Measurements from ENCODE around the gene TBC1D21.

TBC1D21 gene

DNA sequence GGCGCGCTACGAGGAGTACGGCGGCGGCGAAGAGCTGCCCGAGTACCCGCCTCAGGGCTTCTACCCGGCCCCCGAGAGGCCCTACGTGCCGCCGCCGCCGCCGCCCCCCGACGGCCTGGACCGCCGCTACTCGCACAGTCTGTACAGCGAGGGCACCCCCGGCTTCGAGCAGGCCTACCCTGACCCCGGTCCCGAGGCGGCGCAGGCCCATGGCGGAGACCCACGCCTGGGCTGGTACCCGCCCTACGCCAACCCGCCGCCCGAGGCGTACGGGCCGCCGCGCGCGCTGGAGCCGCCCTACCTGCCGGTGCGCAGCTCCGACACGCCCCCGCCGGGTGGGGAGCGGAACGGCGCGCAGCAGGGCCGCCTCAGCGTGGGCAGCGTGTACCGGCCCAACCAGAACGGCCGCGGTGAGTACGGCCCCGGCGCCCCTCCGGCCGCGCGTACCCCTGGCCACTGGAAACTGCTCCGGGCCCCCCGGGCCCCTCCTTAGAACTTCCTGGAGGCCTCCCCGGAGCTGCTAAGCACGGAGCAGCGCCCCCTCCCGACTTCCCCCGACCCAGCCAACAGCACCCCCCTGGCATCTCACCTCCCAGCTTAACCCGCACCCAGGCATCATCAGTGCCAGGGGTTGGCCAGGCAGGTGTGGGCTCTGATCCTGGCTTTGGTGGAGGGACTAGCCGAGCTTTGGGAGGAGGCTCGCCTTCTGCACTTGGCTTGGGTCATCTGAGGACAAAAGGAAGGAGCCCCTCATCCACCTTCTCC, 54.3 kb downstream of the TBC1D21 start:
- DNase-seq (ENCODE audit: insufficient read length) (peak; percentile 63), FAIRE-seq (no peak)
- TF ChIP-seq POLR2A (IDR thresholded peaks at IDR 0.05; ENCODE audit: low read depth, low read length) (no peak), POLR2AphosphoS5 (IDR thresholded peaks at IDR 0.05; ENCODE audit: low read depth, low read length) (no peak), TAF1 (IDR thresholded peaks at IDR 0.05; ENCODE audit: borderline replicate concordance, low read depth, low read length) (no peak)

DNA sequence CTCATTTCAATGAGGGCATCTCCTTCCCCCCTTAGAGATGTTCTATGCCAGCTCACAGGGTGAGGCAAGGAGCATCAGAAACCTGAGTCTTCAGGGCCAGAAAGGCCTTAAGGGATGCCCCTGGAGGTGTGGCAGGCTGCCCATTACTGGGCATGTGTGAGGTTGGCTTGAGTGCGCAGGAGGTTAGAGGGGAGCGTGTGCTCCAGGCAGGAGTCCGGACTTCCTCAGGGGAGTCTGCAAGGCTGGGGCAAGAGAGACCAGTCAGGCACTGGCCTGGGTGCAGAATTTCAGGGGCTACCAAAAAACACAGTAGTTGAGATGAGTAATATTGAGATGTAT, 54.8 kb downstream of the TBC1D21 start:
- TF ChIP-seq TAF1 (IDR thresholded peaks at IDR 0.05; ENCODE audit: borderline replicate concordance, low read depth, low read length) (no peak), POLR2A (IDR thresholded peaks at IDR 0.05; ENCODE audit: low read depth, low read length) (no peak), POLR2AphosphoS5 (IDR thresholded peaks at IDR 0.05; ENCODE audit: low read depth, low read length) (no peak)
- FAIRE-seq (no peak), DNase-seq (ENCODE audit: insufficient read length) (no peak)

- TF ChIP-seq POLR2AphosphoS5 (IDR thresholded peaks at IDR 0.05; ENCODE audit: low read depth, low read length) (no peak), TAF1 (IDR thresholded peaks at IDR 0.05; ENCODE audit: borderline replicate concordance, low read depth, low read length) (no peak), POLR2A (IDR thresholded peaks at IDR 0.05; ENCODE audit: low read depth, low read length) (no peak)
- DNase-seq (ENCODE audit: insufficient read length) (no peak), FAIRE-seq (no peak)
These were observed 55.7 kb downstream of the TBC1D21 start for GRCh38 chr15:73928971-73929627.

GRCh38 chr15:73930371-73930770, 57.0 kb downstream of the TBC1D21 start:
- DNase-seq (ENCODE audit: insufficient read length), result no peak
- TF ChIP-seq POLR2A (IDR thresholded peaks at IDR 0.05; ENCODE audit: low read depth, low read length) (no peak), POLR2AphosphoS5 (IDR thresholded peaks at IDR 0.05; ENCODE audit: low read depth, low read length) (no peak), TAF1 (IDR thresholded peaks at IDR 0.05; ENCODE audit: borderline replicate concordance, low read depth, low read length) (no peak)

DNA sequence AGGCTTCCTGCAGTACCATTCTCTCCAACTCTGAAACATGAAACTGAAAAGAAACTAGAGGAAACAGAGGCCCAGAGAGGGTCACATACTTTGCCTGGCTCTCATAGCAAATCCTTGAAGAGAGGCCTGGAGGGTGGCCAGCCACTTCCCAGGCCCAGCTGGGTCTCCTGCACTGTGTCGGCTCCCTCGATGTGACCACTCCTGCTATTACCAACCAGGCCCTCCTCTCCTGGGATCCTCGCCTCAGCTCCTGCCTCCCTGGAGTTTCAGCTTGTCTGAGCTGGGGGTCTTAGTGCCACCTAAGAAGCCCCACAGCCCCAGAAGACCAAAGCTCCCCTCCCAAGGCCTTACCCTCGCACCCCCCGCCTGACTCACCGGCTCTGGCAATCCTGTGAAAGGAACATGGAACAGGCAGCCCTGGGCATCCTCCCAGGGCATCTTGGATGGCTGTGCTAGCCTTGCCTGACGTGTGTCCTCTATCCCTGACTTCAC, 57.5 kb downstream of the TBC1D21 start:
- DNase-seq (ENCODE audit: insufficient read length) (no peak), FAIRE-seq (no peak)
- TF ChIP-seq POLR2A (IDR thresholded peaks at IDR 0.05; ENCODE audit: low read depth, low read length), result no peak
- no peak for TF ChIP-seq TAF1 (IDR thresholded peaks at IDR 0.05; ENCODE audit: borderline replicate concordance, low read depth, low read length)
- TF ChIP-seq POLR2AphosphoS5 (IDR thresholded peaks at IDR 0.05; ENCODE audit: low read depth, low read length), result no peak

More at GRCh38 chr15:73930371-73930770, 57.0 kb downstream of the TBC1D21 start:
- FAIRE-seq, result no peak

DNA sequence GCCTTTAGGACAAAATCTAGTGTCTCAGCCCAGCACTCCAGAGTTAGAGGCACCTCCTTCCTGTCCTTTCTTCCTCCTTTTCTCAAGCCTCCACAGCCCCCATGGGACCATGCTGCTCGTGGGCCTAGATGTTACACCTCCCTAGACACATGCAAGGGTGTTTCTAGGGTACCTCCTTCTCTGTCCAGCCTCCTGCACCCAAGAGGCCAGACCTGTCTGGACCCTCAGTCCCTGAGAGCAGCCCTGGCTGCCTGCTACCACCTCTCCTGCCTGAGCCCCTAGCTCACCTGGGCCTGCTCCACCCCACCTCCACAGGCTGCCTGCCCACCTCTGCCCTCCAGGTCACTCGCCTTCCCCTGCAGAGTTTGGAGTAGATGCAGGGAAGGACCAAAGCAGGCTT, 58.1 kb downstream of the TBC1D21 start:
- TF ChIP-seq POLR2A (IDR thresholded peaks at IDR 0.05; ENCODE audit: low read depth, low read length) (no peak), POLR2AphosphoS5 (IDR thresholded peaks at IDR 0.05; ENCODE audit: low read depth, low read length) (no peak), TAF1 (IDR thresholded peaks at IDR 0.05; ENCODE audit: borderline replicate concordance, low read depth, low read length) (no peak)
- no peak for DNase-seq (ENCODE audit: insufficient read length)
- FAIRE-seq, result no peak

GRCh38 chr15:73932381-73933191, 59.2 kb downstream of the TBC1D21 start:
- FAIRE-seq, result no peak
- DNase-seq (ENCODE audit: insufficient read length), result no peak
- TF ChIP-seq POLR2A (IDR thresholded peaks at IDR 0.05; ENCODE audit: low read depth, low read length) (no peak), TAF1 (IDR thresholded peaks at IDR 0.05; ENCODE audit: borderline replicate concordance, low read depth, low read length) (no peak)

GRCh38 chr15:73934281-73934680, 60.9 kb downstream of the TBC1D21 start:
- no peak for FAIRE-seq
- DNase-seq (ENCODE audit: insufficient read length), result no peak
- TF ChIP-seq POLR2A (IDR thresholded peaks at IDR 0.05; ENCODE audit: low read depth, low read length) (no peak), TAF1 (IDR thresholded peaks at IDR 0.05; ENCODE audit: borderline replicate concordance, low read depth, low read length) (no peak), POLR2AphosphoS5 (IDR thresholded peaks at IDR 0.05; ENCODE audit: low read depth, low read length) (no peak)

DNA sequence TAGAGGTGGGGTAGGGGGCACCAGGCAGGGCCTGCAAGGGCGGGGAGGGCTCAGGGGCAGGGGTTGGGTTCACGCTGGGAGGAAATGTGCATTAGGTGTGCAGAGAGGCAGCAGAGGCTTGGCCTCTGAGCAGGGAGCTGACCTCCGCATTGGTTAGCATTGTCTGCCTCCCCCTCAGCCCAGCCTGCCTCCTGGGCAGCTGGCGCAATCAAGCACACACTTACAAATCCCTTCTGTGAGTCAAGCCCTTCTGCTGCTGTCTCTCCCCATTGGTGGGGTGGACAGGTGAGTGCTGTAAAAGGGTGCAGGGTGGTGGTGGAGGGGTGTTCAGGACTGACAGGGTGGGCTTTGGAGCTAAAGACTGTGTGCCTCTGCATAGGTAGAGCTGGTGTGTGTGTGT, 62.2 kb downstream of the TBC1D21 start:
- DNase-seq (ENCODE audit: insufficient read length) (no peak), FAIRE-seq (no peak)
- TF ChIP-seq POLR2A (IDR thresholded peaks at IDR 0.05; ENCODE audit: low read depth, low read length) (no peak), TAF1 (IDR thresholded peaks at IDR 0.05; ENCODE audit: borderline replicate concordance, low read depth, low read length) (no peak), POLR2AphosphoS5 (IDR thresholded peaks at IDR 0.05; ENCODE audit: low read depth, low read length) (no peak)

DNA sequence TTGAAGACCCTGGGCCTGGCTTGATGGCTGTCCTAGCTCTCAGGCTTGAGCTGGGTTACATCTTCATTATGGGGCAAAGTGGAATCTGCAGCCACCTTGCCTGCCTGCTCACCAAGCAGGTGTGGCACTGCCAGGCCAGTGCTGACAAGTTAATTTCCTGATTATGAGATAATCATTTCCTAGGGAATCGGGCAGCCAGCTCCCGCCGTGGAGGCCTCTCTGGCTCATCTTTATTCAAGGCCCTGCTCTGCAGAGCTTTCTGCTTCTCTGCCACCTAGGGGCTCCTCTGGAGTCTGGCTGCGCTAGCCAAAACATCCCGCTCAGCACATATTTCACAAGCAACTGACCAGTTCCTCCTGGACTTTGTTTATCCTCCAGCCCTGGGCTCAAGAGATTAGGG, 62.8 kb downstream of the TBC1D21 start:
- DNase-seq (ENCODE audit: insufficient read length) (no peak), FAIRE-seq (no peak)
- TF ChIP-seq TAF1 (IDR thresholded peaks at IDR 0.05; ENCODE audit: borderline replicate concordance, low read depth, low read length) (no peak), POLR2AphosphoS5 (IDR thresholded peaks at IDR 0.05; ENCODE audit: low read depth, low read length) (no peak), POLR2A (IDR thresholded peaks at IDR 0.05; ENCODE audit: low read depth, low read length) (no peak)

- TF ChIP-seq TAF1 (IDR thresholded peaks at IDR 0.05; ENCODE audit: borderline replicate concordance, low read depth, low read length) (no peak), POLR2AphosphoS5 (IDR thresholded peaks at IDR 0.05; ENCODE audit: low read depth, low read length) (no peak), POLR2A (IDR thresholded peaks at IDR 0.05; ENCODE audit: low read depth, low read length) (no peak)
- no peak for FAIRE-seq
- no peak for DNase-seq (ENCODE audit: insufficient read length)
These were observed 63.4 kb downstream of the TBC1D21 start for GRCh38 chr15:73936588-73937290.
